Measurements from ENCODE around the gene SLC39A9.

DNA sequence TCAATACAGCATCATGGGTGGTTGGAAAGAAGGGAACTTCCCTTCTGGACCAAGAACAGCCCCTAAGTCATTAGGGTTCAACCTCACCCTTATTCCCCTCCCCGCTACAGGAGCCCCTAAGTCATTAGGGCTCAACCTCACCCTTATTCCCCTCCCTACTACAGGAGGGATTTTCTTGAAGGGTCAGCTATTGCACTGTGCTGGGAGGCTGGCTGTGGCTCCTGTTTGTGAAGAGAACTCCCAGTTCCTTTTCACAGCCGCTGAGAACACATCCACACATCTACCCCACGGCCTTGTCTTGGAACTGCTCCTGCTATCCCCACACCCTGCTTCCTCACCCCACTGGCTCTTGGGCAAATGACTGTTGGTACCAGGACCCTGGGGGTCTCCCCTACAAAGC, 45.3 kb upstream of the SLC39A9 start:
- TF ChIP-seq, protein P1, sequence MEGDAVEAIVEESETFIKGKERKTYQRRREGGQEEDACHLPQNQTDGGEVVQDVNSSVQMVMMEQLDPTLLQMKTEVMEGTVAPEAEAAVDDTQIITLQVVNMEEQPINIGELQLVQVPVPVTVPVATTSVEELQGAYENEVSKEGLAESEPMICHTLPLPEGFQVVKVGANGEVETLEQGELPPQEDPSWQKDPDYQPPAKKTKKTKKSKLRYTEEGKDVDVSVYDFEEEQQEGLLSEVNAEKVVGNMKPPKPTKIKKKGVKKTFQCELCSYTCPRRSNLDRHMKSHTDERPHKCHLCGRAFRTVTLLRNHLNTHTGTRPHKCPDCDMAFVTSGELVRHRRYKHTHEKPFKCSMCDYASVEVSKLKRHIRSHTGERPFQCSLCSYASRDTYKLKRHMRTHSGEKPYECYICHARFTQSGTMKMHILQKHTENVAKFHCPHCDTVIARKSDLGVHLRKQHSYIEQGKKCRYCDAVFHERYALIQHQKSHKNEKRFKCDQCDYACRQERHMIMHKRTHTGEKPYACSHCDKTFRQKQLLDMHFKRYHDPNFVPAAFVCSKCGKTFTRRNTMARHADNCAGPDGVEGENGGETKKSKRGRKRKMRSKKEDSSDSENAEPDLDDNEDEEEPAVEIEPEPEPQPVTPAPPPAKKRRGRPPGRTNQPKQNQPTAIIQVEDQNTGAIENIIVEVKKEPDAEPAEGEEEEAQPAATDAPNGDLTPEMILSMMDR (IDR thresholded peaks at IDR 0.05), result no peak
- TF ChIP-seq TCF7L2 (IDR thresholded peaks at IDR 0.05; ENCODE audit: low read depth, low read length) (no peak), POLR2AphosphoS5 (IDR thresholded peaks at IDR 0.05; ENCODE audit: low read depth, low read length) (no peak)

Data from Panc1 (cell line).